GM12878 (cell line): ENCODE results near the gene AKT3. TPM values are rescaled to one million over a fixed set of nuclear protein-coding genes. Genes with fewer than 3 reads are reported as not detected.

Experiments used
- MTA2 ChIP-seq: fragments of 450-650 bp; IDR thresholded peaks from 2 replicates; pipeline ENCODE4 v1.6.1; 2016; ENCODE audit warnings: low read depth, mild to moderate bottlenecking, moderate library complexity
- MYC ChIP-seq: IDR thresholded peaks from 2 replicates; pipeline ENCODE4 v1.6.1; 2011; ENCODE audit warnings: mild to moderate bottlenecking, low read length, moderate library complexity, inconsistent platforms; ENCODE audit not compliant: insufficient read depth, insufficient replicate concordance, insufficient read length, severe bottlenecking
- NBN ChIP-seq: fragments of 450-650 bp; IDR thresholded peaks from 2 replicates; pipeline ENCODE4 v1.6.1; 2016
- NR2F1 ChIP-seq: fragments of 450-650 bp; conservative IDR thresholded peaks from 2 replicates; pipeline ENCODE4 v1.6.1; 2017; ENCODE audit warnings: mild to moderate bottlenecking
- NRF1 ChIP-seq: conservative IDR thresholded peaks from 2 replicates; pipeline ENCODE4 v1.6.1; 2011; ENCODE audit warnings: mild to moderate bottlenecking, low read depth, low read length, improper control_type of control experiment
- SUPT20H ChIP-seq: IDR thresholded peaks from 2 replicates; pipeline ENCODE4 v1.6.1; 2011; ENCODE audit warnings: low read depth, mild to moderate bottlenecking, low read length, moderate library complexity, borderline replicate concordance; ENCODE audit not compliant: control insufficient read depth
- ZNF274 ChIP-seq: IDR thresholded peaks from one replicate; pipeline ENCODE4 v1.8.0; 2011; ENCODE audit not compliant: insufficient read length, insufficient read depth
- polyA plus RNA-seq, 11 experiments: library from polyadenylated mRNA; depleted of rRNA in 4 of 11; unstranded in 6 of 11; stranded (reverse) in 5 of 11; fragments of >200 nt; fragmentation: Nextera tagmentation in 4 of 11; fragmentation: Illumina TruSeq in 1 of 11; extraction: Ambion mirVana in 4 of 11; extraction: Trizol in 1 of 11; gene quantifications; 1 replicate in 1 of 11; 2 replicates in 10 of 11; pipeline versions ENCODE4 v1.2.1 to v1.2.3, GENCODE V29; 2011 to 2016; ENCODE audit warnings: inconsistent platforms in 2 of 11, missing spikeins in 2 of 11, low read depth in 1 of 11
- total RNA-seq, 4 experiments: library from RNA; depleted of rRNA in 3 of 4; stranded (reverse); fragments of >200 nt in 3 of 4; fragmentation: Illumina TruSeq in 1 of 4; extraction: Trizol in 1 of 4; gene quantifications; 2 replicates each; pipeline versions ENCODE4 v1.2.1 to v1.2.3, GENCODE V29; 2013 to 2021
- TF ChIP-seq, protein P1 (sequence below): fragments of 450-650 bp; IDR thresholded peaks from 2 replicates; pipeline ENCODE4 v1.6.1; 2016; ENCODE audit warnings: mild to moderate bottlenecking, moderate library complexity, borderline replicate concordance
- TF ChIP-seq, protein P2 (sequence below): IDR thresholded peaks from 2 replicates; pipeline ENCODE4 v1.6.1; 2011; ENCODE audit warnings: low read depth, mild to moderate bottlenecking, low read length, moderate library complexity, borderline replicate concordance; ENCODE audit errors: extremely low read depth

AKT3 gene
- total and polyA plus RNA-seq, 10 of the 15 experiments (the other 5 are each of a cell fraction or from before 2014, with no cell fraction given), result 0.03 to 0.56 (median 0.19) TPM

DNA sequence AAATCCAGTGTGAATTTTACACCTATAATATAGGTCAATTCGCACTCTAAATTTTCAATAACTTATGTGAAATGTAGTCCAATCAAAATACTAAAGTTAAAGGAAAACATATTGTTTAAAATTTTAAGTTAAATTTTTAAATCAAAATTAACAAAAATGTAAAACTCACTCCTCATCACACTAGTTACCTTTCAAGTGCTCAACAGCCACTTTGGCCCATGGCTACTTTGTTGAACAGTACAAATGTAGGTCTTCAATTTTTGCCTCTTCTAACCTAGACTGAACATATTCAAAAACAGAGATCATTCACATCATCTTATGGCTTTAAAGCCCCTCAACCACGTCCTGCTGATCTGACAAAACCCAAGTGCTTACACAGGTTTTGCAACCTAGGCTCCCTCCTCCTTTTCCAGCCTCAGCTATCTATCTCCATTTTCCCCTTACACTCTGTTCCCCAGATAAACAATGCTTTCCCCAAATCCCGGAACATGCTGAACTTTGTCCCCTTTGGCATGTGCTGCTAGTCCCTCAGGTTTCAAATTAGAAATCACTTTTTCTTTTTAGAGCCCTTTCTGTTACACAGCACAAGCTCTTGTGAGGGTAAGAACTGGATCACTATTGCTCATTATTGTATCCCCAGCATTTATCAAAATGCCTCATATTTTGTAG lies 110.6 kb downstream of the AKT3 start (continued):
- TF ChIP-seq, protein P1, sequence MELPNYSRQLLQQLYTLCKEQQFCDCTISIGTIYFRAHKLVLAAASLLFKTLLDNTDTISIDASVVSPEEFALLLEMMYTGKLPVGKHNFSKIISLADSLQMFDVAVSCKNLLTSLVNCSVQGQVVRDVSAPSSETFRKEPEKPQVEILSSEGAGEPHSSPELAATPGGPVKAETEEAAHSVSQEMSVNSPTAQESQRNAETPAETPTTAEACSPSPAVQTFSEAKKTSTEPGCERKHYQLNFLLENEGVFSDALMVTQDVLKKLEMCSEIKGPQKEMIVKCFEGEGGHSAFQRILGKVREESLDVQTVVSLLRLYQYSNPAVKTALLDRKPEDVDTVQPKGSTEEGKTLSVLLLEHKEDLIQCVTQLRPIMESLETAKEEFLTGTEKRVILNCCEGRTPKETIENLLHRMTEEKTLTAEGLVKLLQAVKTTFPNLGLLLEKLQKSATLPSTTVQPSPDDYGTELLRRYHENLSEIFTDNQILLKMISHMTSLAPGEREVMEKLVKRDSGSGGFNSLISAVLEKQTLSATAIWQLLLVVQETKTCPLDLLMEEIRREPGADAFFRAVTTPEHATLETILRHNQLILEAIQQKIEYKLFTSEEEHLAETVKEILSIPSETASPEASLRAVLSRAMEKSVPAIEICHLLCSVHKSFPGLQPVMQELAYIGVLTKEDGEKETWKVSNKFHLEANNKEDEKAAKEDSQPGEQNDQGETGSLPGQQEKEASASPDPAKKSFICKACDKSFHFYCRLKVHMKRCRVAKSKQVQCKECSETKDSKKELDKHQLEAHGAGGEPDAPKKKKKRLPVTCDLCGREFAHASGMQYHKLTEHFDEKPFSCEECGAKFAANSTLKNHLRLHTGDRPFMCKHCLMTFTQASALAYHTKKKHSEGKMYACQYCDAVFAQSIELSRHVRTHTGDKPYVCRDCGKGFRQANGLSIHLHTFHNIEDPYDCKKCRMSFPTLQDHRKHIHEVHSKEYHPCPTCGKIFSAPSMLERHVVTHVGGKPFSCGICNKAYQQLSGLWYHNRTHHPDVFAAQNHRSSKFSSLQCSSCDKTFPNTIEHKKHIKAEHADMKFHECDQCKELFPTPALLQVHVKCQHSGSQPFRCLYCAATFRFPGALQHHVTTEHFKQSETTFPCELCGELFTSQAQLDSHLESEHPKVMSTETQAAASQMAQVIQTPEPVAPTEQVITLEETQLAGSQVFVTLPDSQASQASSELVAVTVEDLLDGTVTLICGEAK, result no peak
- no peak for TF ChIP-seq MTA2
- TF ChIP-seq ZNF274, result no peak
- TF ChIP-seq SUPT20H, result no peak
- no peak for TF ChIP-seq NRF1
- TF ChIP-seq MYC, result no peak
- TF ChIP-seq NBN, result no peak
- TF ChIP-seq, protein P2, sequence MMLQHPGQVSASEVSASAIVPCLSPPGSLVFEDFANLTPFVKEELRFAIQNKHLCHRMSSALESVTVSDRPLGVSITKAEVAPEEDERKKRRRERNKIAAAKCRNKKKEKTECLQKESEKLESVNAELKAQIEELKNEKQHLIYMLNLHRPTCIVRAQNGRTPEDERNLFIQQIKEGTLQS, result no peak
- TF ChIP-seq NR2F1, result no peak
